GM12878 (cell line): Measurements from ENCODE around the gene GALNT17. TPM values are rescaled to one million over a fixed set of nuclear protein-coding genes. Genes with fewer than 3 reads are reported as not detected.

ENCODE experiments used
- ATAC-seq: fragments of 200-7000 bp; cut with Tn5 transposase; 3 replicates; pipeline ENCODE4 v1.9.1; 2020; ENCODE audit warnings: mild to moderate bottlenecking, moderate library complexity
- BruUV-seq: library from RNA; stranded (reverse); fragments of 400-500 nt; replicated peaks from 2 replicates; lab custom pipeline; 2021; lab: Mats Ljungman, UMichigan
- CTCF ChIA-PET: fragments of 300-600 bp; sonication (Branson Sonifier 250); formaldehyde crosslinking; extraction: SDS; loops from one replicate; lab custom pipeline; 2021; ENCODE audit warnings: inconsistent platforms; lab: Yijun Ruan, JAX
- POLR2A ChIA-PET: fragments of 350-600 bp; formaldehyde crosslinking; extraction: SDS; loops from one replicate; lab custom pipeline; 2021; ENCODE audit warnings: inconsistent platforms; lab: Charles Lee
- RAD21 ChIA-PET: fragments of 300-600 bp; sonication (Branson Sonifier 250); formaldehyde crosslinking; loops from one replicate; lab custom pipeline; 2023; ENCODE audit warnings: antibody characterized with exemption; ENCODE audit not compliant: unreplicated experiment; lab: Charles Lee
- SMC1A ChIA-PET: fragments of 300-600 bp; sonication (Branson Sonifier 250); formaldehyde crosslinking; loops from one replicate; lab custom pipeline; 2023; ENCODE audit not compliant: unreplicated experiment, uncharacterized antibody; lab: Charles Lee
- DNase-seq: peaks from one replicate; pipeline ENCODE4 v3.0.0-alpha.2; 2011; ENCODE audit warnings: low read depth, low spot score
- FAIRE-seq: peaks from 3 replicates; lab custom pipeline; 2011; peaks lifted over from hg19 to GRCh38; lab: Jason Lieb, UNC
- H2AFZ ChIP-seq: 2 replicates; pipeline ENCODE4 v1.6.0; 2011; ENCODE audit warnings: low read depth, low read length, control low read depth; ENCODE audit not compliant: control insufficient read depth
- H3K27ac ChIP-seq: 2 replicates; pipeline ENCODE4 v1.5.1; 2011; ENCODE audit warnings: control low read depth; ENCODE audit not compliant: control insufficient read depth, insufficient read depth
- H3K27me3 ChIP-seq, 2 experiments: replicated peaks in 1 of 2; 2 replicates each; pipeline versions ENCODE4 v1.6.0 to v1.6.1; 2011; ENCODE audit warnings: low read length in 1 of 2; ENCODE audit not compliant: control insufficient read depth in 2 of 2, insufficient read depth in 2 of 2
- H3K36me3 ChIP-seq, 2 experiments: 2 replicates each; pipeline ENCODE4 v1.5.1; 2011; ENCODE audit warnings: low read length in 1 of 2; ENCODE audit not compliant: control insufficient read depth in 2 of 2, insufficient read depth in 2 of 2
- H3K4me1 ChIP-seq: 2 replicates; pipeline ENCODE4 v1.6.1; 2011; ENCODE audit warnings: mild to moderate bottlenecking, low read length, moderate library complexity, mixed read lengths; ENCODE audit not compliant: control insufficient read depth, insufficient read depth
- H3K4me2 ChIP-seq: 2 replicates; pipeline ENCODE4 v1.6.0; 2011; ENCODE audit warnings: control low read depth; ENCODE audit not compliant: control insufficient read depth, insufficient read depth
- H3K4me3 ChIP-seq: fragments of 200-600 bp; sonication (generic); 2 replicates; pipeline ENCODE4 v1.5.1; 2016
- H3K79me2 ChIP-seq: 2 replicates; pipeline ENCODE4 v1.6.0; 2011; ENCODE audit warnings: low read length; ENCODE audit not compliant: control insufficient read depth, insufficient read depth
- H3K9ac ChIP-seq: 2 replicates; pipeline ENCODE4 v1.8.0; 2011; ENCODE audit warnings: low read length, control low read depth, mixed read lengths; ENCODE audit not compliant: control insufficient read depth, insufficient read depth
- H3K9me3 ChIP-seq: replicated peaks from 3 replicates; pipeline ENCODE4 v1.5.1; 2011; ENCODE audit warnings: mild to moderate bottlenecking, low read length; ENCODE audit not compliant: control insufficient read depth, insufficient read depth
- H4K20me1 ChIP-seq: 2 replicates; pipeline ENCODE4 v1.6.0; 2011; ENCODE audit not compliant: control insufficient read depth, insufficient read depth
- BCL11A ChIP-seq: IDR thresholded peaks from 2 replicates; pipeline ENCODE4 v1.6.1; 2011; ENCODE audit warnings: low read depth, low read length
- BRCA1 ChIP-seq: IDR thresholded peaks from 2 replicates; pipeline ENCODE4 v1.6.1; 2011; ENCODE audit warnings: low read depth, low read length, improper control_type of control experiment
- CHD4 ChIP-seq: fragments of 200-600 bp; sonication (generic); IDR thresholded peaks from 2 replicates; pipeline ENCODE4 v1.6.1; 2016; ENCODE audit warnings: mild to moderate bottlenecking
- CREB1 ChIP-seq: IDR thresholded peaks from 2 replicates; pipeline ENCODE4 v1.6.1; 2012; ENCODE audit warnings: low read depth, mild to moderate bottlenecking, inconsistent platforms
- EGR1 ChIP-seq, 2 experiments: IDR thresholded peaks; 1 replicate in 1 of 2; 2 replicates in 1 of 2; pipeline ENCODE4 v1.6.1; 2011 to 2012; ENCODE audit warnings: low read depth in 2 of 2, low read length in 2 of 2, borderline replicate concordance in 1 of 2, mild to moderate bottlenecking in 1 of 2, moderate library complexity in 1 of 2
- ESRRA ChIP-seq: IDR thresholded peaks from 2 replicates; pipeline ENCODE4 v1.6.1; 2012; ENCODE audit warnings: mild to moderate bottlenecking, low read length, improper control_type of control experiment
- HDAC2 ChIP-seq: fragments of 200-600 bp; sonication (generic); IDR thresholded peaks from 2 replicates; pipeline ENCODE4 v1.6.1; 2017
- IKZF2 ChIP-seq, 2 experiments: fragments of 450-650 bp; IDR thresholded peaks; 2 replicates each; pipeline ENCODE4 v1.6.1; 2017; ENCODE audit warnings: mild to moderate bottlenecking in 2 of 2, moderate library complexity in 2 of 2
- KLF5 ChIP-seq: fragments of 450-650 bp; IDR thresholded peaks from 2 replicates; pipeline ENCODE4 v1.6.1; 2014; ENCODE audit warnings: mild to moderate bottlenecking; ENCODE audit not compliant: partially characterized antibody
- MEF2A ChIP-seq: IDR thresholded peaks from 2 replicates; pipeline ENCODE4 v1.6.1; 2011; ENCODE audit warnings: low read depth, mild to moderate bottlenecking, low read length, moderate library complexity; ENCODE audit not compliant: insufficient read depth
- RELA ChIP-seq: fragments of 450-650 bp; IDR thresholded peaks from 2 replicates; pipeline ENCODE4 v1.8.0; 2014; ENCODE audit warnings: borderline replicate concordance; ENCODE audit not compliant: partially characterized antibody
- SKIL ChIP-seq: fragments of 450-650 bp; IDR thresholded peaks from 2 replicates; pipeline ENCODE4 v1.6.1; 2017; ENCODE audit warnings: mild to moderate bottlenecking, low read depth, inconsistent platforms; ENCODE audit not compliant: poor library complexity, severe bottlenecking
- SPI1 ChIP-seq: IDR thresholded peaks from 2 replicates; pipeline ENCODE4 v1.6.1; 2011; ENCODE audit warnings: low read depth, mild to moderate bottlenecking, low read length, moderate library complexity, borderline replicate concordance; ENCODE audit not compliant: insufficient read depth
- WRNIP1 ChIP-seq: IDR thresholded peaks from 2 replicates; pipeline ENCODE4 v1.6.1; 2011; ENCODE audit warnings: low read depth, low read length, improper control_type of control experiment, borderline replicate concordance
- YBX1 ChIP-seq: fragments of 450-650 bp; IDR thresholded peaks from 2 replicates; pipeline ENCODE4 v1.6.1; 2016; ENCODE audit warnings: antibody characterized with exemption
- WGBS: methylation state at CpG from one replicate; pipeline ENCODE4 v1.1.6; 2016; ENCODE audit warnings: low lambda C conversion rate; ENCODE audit not compliant: insufficient replicate concordance, insufficient coverage; ENCODE audit errors: missing lambda C conversion rate; 5-methylcytosine and 5-hydroxymethylcytosine counted together
- in situ Hi-C: fragments of 300-500 bp; cut with MboI; formaldehyde crosslinking; loops from 9 replicates; pipeline ENCODE4 v1.14.3; 2018; ENCODE audit warnings: mixed read lengths
- intact Hi-C: fragments of 100-400 bp; cut with micrococcal nuclease; formaldehyde crosslinking; loops from one replicate; pipeline ENCODE4 v1.14.2; 2022; ENCODE audit not compliant: unreplicated experiment
- polyA plus RNA-seq, 11 experiments: library from polyadenylated mRNA; depleted of rRNA in 4 of 11; unstranded in 6 of 11; stranded (reverse) in 5 of 11; fragments of >200 nt; fragmentation: Nextera tagmentation in 4 of 11; fragmentation: Illumina TruSeq in 1 of 11; extraction: Ambion mirVana in 4 of 11; extraction: Trizol in 1 of 11; gene quantifications; 1 replicate in 1 of 11; 2 replicates in 10 of 11; pipeline versions ENCODE4 v1.2.1 to v1.2.3, GENCODE V29; 2011 to 2016; ENCODE audit warnings: inconsistent platforms in 2 of 11, missing spikeins in 2 of 11, low read depth in 1 of 11
- total RNA-seq, 4 experiments: library from RNA; depleted of rRNA in 3 of 4; stranded (reverse); fragments of >200 nt in 3 of 4; fragmentation: Illumina TruSeq in 1 of 4; extraction: Trizol in 1 of 4; gene quantifications; 2 replicates each; pipeline versions ENCODE4 v1.2.1 to v1.2.3, GENCODE V29; 2013 to 2021
- TF ChIP-seq, protein P1 (sequence below): fragments of 450-650 bp; IDR thresholded peaks from 2 replicates; pipeline ENCODE4 v1.6.1; 2016; ENCODE audit warnings: mild to moderate bottlenecking
- TF ChIP-seq, protein P2 (sequence below): fragments of 450-650 bp; IDR thresholded peaks from 2 replicates; pipeline ENCODE4 v1.6.1; 2017; ENCODE audit warnings: low read depth, mild to moderate bottlenecking, moderate library complexity

GALNT17 gene
- total and polyA plus RNA-seq, 10 of the 15 experiments (the other 5 are each of a cell fraction or from before 2014, with no cell fraction given): 0.12 to 0.15 TPM; not detected in 8

DNA sequence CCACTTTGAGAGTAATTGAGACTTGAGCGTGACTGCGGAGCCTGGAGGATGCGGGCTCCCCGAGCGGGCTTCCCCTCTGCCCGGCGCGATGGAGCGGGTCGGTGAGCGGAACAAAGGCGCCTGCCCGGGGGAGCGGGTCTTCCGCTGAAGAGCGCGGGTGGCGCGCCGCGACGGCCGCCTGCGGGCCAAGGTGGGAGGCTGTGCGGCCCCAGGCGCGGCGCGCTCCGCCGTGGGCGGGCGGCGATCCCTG is at the start of gene GALNT17 (continued):
- TF ChIP-seq EGR1 (IDR thresholded peaks at IDR 0.05; ENCODE audit: borderline replicate concordance in 1 of 2, low read depth in 2 of 2, low read length in 2 of 2): no peak
- TF ChIP-seq, protein P1, sequence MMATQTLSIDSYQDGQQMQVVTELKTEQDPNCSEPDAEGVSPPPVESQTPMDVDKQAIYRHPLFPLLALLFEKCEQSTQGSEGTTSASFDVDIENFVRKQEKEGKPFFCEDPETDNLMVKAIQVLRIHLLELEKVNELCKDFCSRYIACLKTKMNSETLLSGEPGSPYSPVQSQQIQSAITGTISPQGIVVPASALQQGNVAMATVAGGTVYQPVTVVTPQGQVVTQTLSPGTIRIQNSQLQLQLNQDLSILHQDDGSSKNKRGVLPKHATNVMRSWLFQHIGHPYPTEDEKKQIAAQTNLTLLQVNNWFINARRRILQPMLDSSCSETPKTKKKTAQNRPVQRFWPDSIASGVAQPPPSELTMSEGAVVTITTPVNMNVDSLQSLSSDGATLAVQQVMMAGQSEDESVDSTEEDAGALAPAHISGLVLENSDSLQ: no peak
- TF ChIP-seq BCL11A: no peak
- no peak for TF ChIP-seq YBX1
- TF ChIP-seq WRNIP1: no peak

GRCh38 chr7:71095266-71095860 is 36.6 kb upstream of the GALNT17 start:
- H2AFZ ChIP-seq: no peak overlapping the region
- RAD21 ChIA-PET: no interaction called here
- no peak for DNase-seq
- CTCF ChIA-PET: no interaction called here
- no peaks in the 10 kb centered on the region for H4K20me1 ChIP-seq
- BruUV-seq: no TSS peak
- H3K9me3 ChIP-seq: no peaks in the 10 kb centered on the region; the same call in 2 of the 3 replicates
- H3K36me3 ChIP-seq: no peaks in the 10 kb centered on the region
- no peak overlapping the region for H3K4me3 ChIP-seq
- 24% methylated on average over 2 of the region's 2 CpGs for WGBS
- in situ Hi-C loops: no loop called here
- SMC1A ChIA-PET: no interaction called here
- no peak for FAIRE-seq
- H3K27me3 ChIP-seq: no peaks in the 10 kb centered on the region
- POLR2A ChIA-PET: no interaction called here
- no peak overlapping the region for H3K27ac ChIP-seq
- no peak overlapping the region for H3K4me2 ChIP-seq
- intact Hi-C loops: no loop called here
- no peaks in the 10 kb centered on the region for H3K4me1 ChIP-seq
- H3K79me2 ChIP-seq: no peaks in the 10 kb centered on the region
- H3K9ac ChIP-seq: no peak overlapping the region
- ATAC-seq: no peak
- TF ChIP-seq, protein P2, sequence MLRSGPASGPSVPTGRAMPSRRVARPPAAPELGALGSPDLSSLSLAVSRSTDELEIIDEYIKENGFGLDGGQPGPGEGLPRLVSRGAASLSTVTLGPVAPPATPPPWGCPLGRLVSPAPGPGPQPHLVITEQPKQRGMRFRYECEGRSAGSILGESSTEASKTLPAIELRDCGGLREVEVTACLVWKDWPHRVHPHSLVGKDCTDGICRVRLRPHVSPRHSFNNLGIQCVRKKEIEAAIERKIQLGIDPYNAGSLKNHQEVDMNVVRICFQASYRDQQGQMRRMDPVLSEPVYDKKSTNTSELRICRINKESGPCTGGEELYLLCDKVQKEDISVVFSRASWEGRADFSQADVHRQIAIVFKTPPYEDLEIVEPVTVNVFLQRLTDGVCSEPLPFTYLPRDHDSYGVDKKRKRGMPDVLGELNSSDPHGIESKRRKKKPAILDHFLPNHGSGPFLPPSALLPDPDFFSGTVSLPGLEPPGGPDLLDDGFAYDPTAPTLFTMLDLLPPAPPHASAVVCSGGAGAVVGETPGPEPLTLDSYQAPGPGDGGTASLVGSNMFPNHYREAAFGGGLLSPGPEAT: no peak
- TF ChIP-seq CHD4: no peak
- no peak for TF ChIP-seq ESRRA
- no peak for TF ChIP-seq RELA
- no peak for TF ChIP-seq KLF5
- no peak for TF ChIP-seq SKIL
- no peak for TF ChIP-seq SPI1
- TF ChIP-seq BRCA1: no peak
- TF ChIP-seq BCL11A: no peak
- TF ChIP-seq HDAC2: no peak
- no peak for TF ChIP-seq IKZF2 (IDR thresholded peaks at IDR 0.05)
- TF ChIP-seq CREB1: no peak
- TF ChIP-seq MEF2A: no peak
